Stimulated activated CD4-positive, alpha-beta T cell treated with anti-CD3 and anti-CD28 coated beads, TNF-alpha, amount 100 ng/mL, for 24 hours (primary cell): ENCODE measurements around the gene DNAJC12.
"Not testable (repeated sequence)": the region's sequence is repeated elsewhere in the genome, so short reads cannot be mapped to it uniquely, and the experiment has no call there.

Source experiments
- DNase-seq, 3 experiments: peaks; one replicate each; pipeline ENCODE4 v3.0.0-alpha.2; 2020; ENCODE audit warnings: low read depth in 3 of 3

Gene DNAJC12

DNA sequence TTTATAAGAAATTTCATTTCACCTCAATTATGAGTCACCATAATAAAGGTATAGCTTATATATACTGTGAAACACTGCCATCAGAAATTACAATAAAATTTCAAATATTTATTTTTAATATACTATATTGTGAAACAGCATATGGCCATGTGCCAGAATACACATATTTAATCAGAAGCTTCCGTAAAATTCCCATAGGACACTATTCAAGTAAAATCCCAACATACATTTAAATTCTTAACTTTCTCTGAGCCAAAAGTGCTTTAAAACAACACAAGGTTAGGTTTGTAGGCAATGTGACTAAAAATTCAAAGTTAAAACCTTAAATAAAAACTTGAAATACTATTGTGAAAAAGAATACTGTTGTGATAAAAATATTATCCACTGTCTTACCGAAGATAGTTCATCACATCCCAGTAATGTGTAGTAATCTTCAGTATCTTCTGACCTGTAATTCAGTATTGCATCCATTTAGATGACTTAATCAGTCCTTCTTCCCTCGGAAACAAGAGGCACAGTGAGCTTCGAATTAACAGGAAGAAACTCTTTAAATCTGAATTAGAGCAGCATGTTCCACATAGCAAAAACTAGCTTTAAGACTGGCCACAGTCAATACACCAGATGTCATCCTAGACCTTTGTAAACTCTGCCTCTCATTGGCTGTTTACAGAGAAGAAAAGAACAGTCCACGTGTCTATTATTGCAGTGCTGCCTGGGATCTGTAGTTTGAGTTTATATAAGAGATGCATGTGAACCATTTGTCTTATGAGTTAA is at the start of gene DNAJC12:
Gene DNAJC12 (minus strand): TSS at position 648 of the 774 bp plus-strand sequence. CDS start 177 bp downstream, at position 471.
- no peak for DNase-seq

DNA sequence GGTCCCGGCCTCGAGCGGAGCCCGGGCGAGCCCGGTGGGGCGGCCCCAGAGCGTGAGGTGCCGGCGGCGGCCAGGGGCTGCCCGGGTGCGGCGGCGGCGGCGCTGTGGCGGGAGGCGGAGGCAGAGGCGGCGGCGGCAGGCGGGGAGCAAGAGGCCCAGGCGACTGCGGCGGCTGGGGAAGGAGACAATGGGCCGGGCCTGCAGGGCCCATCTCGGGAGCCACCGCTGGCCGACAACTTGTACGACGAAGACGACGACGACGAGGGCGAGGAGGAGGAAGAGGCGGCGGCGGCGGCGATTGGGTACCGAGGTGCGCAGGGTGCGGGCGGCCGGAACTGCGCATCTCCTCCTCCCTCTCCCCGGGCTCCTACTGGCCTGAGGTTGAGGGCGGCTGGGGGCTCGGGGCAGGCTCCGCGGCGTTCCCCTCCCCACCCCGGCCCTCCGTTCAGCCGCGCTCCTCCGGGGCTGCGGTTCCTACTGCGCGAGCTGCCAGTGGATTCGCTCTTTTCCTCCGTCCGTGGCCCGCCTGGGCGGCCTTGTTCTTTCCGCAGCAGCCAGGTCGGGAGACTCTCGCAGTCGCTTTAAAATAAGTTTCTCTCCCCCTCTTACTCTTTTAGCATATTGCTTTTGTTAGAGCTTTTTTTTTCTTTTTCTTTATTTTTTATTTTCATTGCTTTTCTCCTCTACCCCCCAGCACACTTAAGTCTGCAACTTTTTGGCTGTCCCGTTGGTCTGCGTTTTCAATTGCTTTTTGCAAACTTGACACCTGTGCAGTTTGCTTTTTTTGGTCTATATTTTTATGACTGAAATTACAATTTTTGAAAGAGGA is 47.1 kb upstream of the DNAJC12 start:
- peak; percentile 52 to 76 (median 54) for DNase-seq

DNA sequence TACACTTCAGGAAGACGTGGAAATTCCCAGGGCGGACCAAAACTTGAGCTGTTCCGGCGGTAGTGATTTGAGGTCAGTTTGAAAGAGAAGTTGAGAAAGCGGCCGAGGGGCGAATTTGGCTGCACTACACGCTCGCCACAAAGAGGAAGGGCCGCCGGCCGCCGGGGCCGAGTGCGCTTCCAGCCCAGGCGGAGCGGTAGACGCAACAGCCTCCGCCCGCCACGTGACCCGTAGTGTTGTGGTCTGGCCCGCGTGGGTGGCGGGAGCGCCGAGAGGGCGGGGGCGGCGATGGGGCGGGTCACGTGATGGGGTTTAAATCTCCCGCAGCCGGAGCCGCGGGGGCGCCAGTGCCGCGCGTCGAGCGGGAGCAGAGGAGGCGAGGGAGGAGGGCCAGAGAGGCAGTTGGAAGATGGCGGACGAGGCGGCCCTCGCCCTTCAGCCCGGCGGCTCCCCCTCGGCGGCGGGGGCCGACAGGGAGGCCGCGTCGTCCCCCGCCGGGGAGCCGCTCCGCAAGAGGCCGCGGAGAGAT is 46.4 kb upstream of the DNAJC12 start, which contains the start of gene SIRT1:
Gene SIRT1 (plus strand): TSS at position 344 of the 529 bp plus-strand sequence. CDS start 66 bp downstream, at position 410.
- DNase-seq: peak; percentile 78 to 90 (median 78)

DNA sequence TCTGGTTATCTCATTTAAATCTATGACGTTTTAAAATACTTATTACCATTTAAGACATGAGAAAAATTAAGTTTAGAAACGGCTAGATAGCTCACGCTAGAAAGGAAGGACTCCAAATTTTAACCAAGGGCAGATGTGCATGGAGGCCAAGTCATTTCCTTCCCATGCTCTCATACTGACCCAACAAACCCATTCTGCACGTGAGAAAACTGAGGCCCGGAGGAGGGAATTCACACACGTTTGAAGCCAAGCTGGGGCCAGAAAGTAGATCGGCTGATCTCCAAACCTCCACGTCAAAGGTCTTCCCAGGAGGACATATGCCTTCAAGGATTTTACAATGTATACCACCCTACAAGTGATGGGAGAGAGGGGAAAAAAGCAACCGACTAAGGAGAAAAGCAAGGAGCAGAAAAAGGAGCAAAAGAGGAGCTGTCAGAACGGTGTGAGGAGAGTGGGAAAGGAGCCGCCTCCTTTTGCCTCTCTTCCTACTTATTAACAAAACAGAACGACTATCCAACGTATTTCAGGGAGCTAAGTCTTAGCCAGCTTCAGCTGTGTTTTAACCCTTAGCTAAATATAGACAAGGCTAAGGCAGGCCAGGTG is 45.8 kb upstream of the DNAJC12 start:
- DNase-seq: no peak

DNA sequence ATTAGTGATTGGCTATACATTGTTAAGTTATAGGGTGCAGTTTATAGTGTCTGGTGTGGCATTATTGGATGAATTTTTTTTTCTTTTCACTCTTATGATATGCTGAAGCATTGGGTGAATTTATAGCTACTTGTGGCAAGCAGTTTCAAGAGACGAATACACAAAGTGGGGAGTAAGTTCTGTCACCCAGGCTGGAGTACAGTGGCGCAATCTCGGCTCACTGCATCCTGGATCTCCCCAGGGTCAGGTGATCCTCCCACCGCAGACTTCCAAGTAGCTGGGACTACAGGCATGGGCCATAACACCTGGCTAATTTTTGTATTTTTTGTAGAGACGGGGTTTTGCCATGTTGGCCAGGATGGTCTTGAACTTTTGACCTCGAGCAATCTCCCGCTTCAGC is 40.1 kb upstream of the DNAJC12 start:
- DNase-seq: no peak

DNA sequence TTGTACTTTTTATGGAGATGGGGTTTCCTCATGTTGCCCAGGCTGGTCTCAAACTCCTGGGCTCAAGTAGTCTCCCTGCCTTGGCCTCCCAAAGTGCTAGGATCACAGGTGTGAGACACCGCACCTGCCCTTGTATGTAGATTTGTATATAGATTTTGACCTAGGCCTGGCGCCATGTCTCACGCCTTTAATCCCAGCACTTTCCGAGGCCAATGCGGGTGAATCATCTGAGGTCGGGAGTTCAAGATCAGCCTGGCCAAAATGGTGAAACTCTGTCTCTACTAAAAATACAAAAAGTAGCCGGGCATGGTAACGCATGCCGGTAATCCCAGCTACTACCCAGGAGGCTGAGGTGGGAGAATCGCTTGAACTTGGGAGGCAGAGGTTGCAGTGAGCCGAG is 39.4 kb upstream of the DNAJC12 start:
- not testable (repeated sequence) for DNase-seq

DNA sequence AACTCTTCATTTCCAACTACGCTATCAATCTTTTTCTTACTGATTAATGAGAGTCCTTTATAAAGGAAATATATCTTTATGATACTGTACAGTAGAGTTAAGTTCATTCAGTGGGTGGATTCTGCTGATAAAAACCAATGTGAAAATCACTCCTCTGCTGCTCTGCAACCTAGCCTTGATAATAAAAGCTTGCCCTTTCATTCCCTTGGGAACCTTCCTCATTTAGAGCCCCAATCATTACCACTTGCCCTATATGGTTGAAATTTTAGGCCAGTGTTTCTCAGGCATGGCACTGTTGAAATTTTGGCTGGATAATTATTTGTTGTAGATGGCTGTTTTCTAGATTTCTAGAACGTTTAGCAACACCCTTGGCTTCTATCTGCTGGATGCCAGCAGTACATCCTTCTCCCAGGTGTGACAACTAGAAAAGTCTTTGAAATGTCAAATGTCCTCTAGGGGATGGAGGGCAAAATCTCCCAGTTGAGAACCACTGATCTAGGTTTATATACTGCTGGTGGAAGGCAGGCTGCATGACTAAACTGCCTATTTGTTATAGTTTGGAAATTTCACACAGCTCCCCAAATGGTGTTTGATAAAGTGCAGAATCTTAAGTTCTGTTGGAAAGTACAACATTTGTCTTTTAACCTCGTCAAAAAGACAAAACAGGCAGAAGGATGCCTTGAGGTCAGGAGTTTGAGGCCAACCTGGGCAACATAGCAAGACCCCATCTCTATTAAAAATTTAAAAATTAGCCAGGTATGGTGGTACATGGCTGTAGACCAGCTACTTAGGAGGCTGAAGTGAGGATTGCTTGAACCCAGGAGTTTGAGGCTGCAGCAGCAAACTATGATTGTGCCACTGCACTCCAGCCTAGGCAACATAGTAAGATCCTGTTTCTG is 37.6 kb upstream of the DNAJC12 start:
- DNase-seq: no peak

DNA sequence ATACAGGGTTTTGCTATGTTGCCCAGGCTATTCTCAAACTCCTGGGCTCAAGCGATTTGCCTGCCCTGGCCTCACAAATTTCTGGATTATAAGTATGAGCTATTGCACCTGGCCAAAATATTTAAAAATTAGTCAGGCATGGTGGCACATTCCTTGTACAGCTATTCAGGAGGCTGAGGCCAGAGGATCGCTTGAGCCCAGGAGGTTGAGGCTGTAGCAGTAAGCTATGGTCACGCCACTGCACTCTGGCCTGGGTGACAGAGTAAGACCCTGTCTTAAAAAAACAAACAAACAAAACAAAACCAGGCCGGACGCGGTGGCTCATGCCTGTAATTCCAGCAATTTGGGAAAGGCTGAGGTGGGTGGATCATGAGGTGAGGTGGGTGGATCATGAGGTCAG is 32.0 kb upstream of the DNAJC12 start:
- no peak for DNase-seq

DNA sequence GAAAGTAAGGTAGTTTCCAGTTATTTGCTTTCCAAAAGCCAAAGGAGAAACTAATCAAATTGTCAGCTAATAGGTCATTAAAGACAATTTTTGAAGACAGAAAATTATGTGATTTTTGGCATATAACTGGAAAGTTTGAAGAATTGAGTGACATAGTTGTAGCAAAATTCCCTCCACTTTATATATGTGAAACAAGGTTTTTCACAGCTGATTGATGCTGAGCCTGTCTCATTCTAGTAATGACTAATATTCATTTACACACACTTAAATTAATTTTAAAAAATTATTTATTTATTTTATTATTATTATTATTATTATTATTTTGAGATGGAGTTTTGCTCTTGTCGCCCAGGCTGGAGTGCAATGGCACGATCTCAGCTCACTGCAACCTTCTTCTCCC is 30.1 kb upstream of the DNAJC12 start:
- DNase-seq: no peak

DNA sequence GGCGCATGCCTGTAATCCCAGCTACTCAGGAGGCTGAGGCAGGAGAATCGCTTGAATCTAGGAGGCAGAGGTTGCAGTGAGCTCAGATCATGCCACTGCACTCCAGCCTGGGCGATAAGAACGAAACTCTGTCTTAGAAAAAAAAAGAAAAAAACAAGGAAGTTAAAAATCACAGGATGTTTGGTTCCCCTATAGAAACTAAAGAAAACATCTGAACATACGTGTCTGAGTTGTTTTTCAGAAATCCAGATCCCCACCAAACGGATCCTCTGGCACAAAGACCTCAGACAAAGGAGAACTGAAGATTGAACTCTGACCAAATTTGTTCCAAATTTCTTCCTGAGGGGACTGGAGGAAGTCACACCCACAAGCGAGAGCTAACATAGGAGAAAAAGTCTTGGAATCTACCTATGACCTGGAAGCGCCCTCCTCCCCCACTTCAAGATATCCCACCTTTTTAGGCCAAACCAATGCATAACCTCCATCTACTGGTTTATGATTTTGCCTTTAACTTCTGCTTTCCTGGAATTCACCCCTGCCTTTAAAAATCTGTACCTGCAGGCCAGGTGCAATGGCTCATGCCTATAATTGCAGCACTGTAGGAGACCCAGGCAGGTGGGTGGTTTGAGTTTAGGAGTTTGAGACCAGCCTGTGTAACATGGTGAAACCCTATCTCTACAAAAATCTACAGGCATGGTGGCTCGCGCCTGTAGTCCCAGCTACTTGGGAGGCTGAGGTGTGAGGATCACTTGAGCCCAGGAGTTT is 26.8 kb upstream of the DNAJC12 start:
- no peak for DNase-seq

DNA sequence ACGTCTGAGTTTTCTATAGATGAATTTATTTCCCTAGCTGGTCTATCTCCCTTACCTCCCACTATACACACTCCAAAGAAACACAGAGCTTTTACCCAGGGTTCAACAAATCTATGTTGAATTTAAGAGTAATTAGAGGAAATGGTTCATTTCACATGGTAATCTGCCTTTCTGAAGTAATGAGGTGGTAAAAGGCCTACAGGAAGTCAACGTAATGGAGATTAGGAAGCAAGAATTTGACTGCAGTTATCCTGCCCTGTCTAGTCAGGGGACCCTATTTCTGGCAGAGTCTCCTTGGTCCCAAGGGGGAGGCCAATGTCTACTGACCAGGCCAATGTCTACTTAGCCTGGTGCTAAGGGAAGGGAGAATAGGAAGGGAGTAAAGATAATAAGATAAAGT is 25.1 kb upstream of the DNAJC12 start:
- no peak for DNase-seq

DNA sequence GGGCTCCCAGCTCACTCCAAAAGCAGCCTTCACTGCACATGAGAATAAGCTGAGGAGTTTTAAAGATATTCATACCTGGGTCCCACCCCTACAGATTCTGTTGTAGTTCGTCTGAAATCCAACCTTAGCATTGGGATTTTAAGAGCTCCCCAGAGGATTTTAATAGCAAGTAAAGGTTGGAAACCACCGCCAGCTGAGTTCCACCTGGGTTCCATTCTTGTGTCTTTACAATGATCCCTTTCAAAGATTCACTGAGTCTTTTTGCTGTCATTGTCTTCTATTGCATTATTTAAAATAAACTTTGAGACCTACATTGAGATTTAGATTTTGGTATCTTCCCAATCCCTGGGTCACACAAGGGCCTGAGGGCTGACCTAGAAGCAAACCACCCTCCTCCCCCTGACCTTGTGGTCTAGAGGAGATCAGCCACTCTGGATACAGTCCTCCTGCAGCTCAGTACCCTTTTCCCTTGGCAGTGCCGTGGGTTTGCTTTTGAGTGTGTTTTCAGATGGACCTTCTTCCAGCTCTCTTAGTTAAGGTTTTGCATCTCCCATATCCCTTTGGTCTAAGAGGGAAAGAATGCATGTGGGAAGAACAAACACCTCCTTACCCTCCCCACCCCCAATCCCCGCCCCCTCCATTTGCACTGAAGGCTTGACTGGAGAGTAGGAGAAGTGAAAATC is 23.9 kb upstream of the DNAJC12 start:
- no peak for DNase-seq

DNA sequence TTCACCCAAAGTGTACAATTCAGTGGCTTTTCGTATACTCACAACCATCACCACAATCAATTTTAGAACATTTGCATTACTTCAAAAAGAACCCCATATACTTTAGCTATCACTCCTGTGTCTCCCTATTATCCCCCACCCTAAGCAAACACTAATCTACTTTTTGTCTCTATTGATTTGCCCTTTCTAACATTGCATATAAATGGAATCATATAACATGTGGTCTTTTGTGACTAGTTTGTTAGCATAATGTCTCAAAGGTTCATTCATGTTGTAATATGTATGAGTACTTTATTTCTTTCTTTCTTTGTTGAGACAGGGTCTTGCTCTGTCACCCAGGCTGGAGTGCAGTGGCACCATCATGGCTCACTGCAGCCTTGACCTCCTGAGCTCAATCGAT is 21.0 kb upstream of the DNAJC12 start:
- no peak for DNase-seq

DNA sequence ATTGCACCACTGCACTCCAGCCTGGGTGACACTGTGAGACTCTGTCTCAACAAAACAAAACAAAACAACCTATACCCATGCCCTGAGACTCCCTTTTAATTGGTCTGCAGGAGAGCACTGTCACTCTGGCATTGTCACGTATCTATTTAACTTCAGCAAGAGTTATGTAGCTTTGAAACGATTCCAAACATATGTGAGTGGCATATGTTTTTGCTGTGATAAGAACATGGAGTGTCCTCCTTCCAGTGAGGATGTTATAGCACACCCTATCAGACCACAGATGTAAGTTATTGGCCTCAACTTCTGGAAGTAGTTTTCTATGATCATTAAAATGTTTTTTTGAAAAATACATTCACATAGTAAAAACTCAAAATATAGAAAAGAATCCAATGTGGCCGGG is 15.5 kb upstream of the DNAJC12 start:
- no peak for DNase-seq

DNA sequence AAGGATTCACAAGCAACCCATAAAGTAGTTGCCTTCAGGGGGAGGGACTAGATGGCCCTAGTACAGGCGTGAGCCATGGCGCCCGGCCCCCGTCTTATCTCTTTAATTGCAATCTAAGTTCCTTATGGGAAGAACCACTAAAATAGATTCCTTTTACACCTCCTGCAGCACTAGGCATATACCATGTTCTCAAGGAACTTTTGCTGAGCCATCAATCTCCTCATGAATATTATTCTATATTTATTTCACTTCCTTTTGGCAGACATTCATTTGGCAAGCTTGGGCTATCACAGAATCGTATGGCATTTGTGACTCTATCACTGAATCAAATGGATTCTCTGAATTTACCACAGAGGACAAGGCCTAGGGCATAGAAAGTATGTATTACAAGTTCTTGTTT is 14.8 kb upstream of the DNAJC12 start:
- DNase-seq: no peak

DNA sequence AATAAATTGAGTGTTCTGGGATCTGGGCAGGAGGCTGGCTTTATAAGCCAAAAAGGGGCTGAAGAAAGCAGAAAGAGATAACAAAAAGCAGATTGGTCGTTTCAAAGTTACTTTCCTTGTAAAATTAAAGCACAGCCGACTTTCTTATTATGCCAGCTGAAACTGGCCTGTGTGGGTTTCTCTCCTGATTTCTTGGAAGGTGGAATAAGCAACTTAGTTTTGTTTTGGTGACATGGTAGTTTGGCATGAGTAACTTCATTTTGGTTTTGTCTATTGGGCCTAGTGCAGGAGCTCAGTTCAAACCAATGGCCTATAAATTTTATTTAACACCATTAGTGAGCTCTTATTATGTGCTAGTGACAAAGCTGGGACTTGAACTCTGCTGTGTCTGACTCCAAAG is 13.2 kb upstream of the DNAJC12 start:
- no peak for DNase-seq

DNA sequence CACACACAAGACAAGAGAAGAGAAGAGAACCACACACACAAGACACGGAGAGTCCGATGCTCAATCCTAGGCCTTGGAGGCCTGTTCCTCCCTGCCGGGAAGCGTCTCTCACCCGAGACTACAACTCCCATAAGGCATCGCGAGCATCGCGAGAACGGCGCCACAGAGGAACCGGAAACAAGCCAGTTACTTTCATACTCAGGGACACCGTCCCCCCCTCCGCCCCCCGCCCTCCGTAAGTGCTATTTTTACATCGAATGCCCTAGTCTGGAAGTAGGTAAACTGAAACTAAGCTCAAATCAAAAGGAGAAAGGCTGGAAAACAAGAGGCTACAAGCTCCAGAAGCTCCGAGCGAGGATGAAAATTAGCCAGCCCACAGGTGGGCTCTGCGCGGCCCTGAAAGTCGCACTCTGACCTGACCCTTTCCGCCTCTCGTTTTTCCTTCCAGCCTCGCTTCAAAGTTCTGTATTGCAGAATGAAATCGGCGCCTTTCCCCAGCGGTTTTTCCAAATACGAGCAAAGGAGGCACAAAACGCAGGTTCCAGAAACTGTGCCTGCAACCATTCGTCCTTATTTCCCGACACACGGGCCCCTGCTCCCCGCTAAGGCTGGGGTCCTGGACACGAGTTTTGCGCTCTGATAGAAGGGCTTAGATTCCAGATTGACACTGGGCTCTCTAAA is 11.5 kb upstream of the DNAJC12 start:
- peak; percentile 85 to 91 (median 91) for DNase-seq

DNA sequence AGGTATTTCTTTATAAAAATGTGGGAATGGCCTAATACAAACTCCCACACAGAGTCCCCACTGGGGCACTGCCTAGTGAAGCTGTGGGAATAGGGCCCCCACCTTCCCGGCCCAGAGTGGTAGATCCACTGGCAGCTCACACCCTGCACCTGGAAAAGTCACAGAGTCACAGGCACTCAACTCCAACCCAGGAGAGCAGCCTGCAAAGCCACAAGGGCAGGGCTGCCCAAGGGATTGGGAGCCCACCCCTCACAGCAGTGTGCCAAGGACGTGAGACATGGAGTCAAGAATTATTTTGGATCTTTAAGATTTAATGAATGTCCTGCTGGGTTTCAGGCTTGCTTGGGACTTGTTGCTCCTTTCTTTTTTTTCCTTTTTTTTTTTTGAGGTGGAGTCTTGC is 5.3 kb upstream of the DNAJC12 start:
- no peak for DNase-seq

DNA sequence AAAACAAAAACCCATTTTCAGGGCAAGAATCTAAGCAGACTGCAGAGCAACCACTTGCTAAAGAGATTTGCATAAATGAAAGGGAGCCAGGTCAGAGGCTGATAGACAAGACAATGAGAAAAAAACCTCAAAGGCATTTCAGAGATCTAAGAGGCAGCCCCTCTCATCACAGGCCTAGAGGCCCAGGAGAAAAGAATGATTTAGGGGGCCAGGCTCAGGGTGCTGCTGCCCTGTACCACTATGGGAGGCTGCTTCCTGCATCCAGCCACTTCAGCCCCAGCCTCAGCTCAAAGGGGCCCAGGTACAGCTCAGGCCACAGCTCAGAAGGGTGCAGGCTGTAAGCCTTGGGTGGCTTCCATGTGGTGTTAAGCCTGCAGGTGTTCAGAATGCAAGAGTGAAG is 3.7 kb upstream of the DNAJC12 start:
- no peak for DNase-seq
